Activated CD4-positive, alpha-beta T cell treated with anti-CD3 and anti-CD28 coated beads, Interleukin-2, amount 50 U/mL, for 16 hours (primary cell): Measurements from ENCODE around the gene PARP16.
"Not testable (repeated sequence)": the region's sequence is repeated elsewhere in the genome, so short reads cannot be mapped to it uniquely, and the experiment has no call there.

Source experiments
- DNase-seq: peaks from one replicate; pipeline ENCODE4 v3.0.0-alpha.2; 2020

The PARP16 gene

GRCh38 chr15:65231306-65231705 lies 55.4 kb downstream of the PARP16 start:
- no peak for DNase-seq

DNA sequence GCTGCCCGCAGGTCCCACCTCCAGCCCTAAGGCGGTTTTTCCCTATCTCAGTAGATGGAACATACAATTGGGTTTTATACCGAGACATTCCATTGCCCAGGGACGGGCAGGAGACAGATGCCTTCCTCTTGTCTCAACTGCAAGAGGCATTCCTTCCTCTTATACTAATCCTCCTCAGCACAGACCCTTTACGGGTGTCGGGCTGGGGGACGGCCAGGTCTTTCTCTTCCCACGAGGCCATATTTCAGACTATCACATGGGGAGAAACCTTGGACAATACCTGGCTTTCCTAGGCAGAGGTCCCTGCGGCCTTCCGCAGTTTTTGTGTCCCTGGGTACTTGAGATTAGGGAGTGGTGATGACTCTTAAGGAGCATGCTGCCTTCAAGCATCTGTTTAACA lies 59.8 kb downstream of the PARP16 start:
- not testable (repeated sequence) for DNase-seq

DNA sequence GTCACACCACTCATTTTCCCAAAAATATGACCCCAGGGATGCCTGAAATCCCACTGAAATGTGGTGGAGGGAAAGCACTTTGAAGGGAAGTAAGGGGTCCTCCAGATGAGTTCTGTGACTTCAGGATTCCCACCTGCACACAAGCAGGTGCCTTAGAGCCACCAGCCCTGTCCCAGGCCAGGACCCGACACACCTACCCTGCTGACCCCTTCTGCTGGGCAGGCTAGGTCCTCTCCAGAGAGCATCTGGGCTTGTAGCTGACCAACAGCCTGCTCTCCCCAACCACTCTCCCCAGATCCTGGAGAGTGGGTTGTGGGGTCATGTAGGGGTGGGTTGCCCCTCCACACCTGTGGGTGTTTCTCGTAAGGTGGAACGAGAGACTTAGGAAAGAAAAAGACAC lies 60.5 kb downstream of the PARP16 start:
- no peak for DNase-seq

DNA sequence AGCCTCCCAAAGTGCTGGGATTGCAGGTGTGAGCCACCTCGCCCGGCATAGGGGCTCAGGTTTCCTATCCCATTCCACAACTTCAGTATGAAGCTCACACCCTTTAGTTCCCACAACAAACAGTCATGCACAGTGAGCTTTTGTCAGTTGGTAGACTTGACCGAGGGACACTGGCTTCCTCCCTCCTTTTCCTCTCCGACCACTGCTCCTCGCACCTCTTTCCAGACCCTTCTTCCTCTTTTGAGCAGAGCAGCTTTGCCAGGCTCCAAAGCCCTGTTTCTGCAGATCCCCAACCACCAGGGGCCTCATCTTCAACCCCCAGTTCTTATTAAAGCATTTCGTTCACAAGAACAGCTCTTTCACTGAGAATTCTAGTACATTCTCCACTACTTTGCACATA lies 62.7 kb downstream of the PARP16 start:
- DNase-seq = no peak

GRCh38 chr15:65222891-65223290 lies 63.8 kb downstream of the PARP16 start:
- DNase-seq = no peak

GRCh38 chr15:65221697-65222096 lies 65.0 kb downstream of the PARP16 start:
- no peak for DNase-seq

GRCh38 chr15:65219137-65219536 lies 67.5 kb downstream of the PARP16 start:
- DNase-seq = peak; percentile 35

DNA sequence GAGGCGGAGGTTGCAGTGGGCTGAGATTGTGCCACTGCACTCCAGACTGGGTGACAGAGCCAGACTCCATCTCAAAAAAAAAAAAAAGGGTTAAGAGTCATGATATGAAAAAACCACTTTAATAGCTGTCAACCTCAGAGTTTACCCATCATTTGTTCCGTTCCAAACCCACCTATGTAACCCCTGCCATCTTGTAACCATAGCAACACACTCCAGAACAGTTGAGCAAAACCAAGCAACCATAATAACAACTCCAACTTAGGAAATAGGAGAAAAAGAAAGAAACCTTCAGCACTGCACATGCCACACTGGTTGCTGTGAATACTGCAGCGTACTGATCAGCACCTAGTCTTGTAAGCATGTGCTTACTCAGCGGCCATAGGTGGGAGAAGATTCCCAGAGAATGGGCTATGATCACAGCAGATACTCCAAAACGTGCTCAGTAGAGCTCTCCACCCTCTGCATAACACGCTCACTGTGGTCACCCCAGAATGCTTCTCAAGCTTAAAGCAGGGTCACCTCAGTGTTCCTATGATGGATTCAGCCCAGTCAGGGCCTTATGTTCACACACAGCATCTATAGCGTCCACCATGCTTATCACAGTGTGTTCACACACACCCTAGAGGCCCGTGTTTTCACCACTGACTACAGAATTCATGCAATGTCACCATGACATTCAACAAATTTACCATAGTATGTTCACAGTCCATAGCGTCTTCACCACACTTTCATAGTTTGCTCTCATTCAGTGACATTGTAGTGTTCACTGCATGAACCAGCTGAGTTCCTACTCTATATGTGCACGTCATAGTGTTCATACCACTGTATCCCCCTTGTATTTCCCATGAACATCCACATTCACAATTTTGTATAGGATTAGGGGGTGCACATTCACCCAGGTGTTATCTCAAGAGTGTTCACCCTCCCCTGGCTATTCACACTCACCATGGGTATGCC lies 68.9 kb downstream of the PARP16 start:
- DNase-seq = peak; percentile 18

- DNase-seq = no peak
These were observed 71.2 kb downstream of the PARP16 start for GRCh38 chr15:65215496-65215895.

- no peak for DNase-seq
These were observed 72.7 kb downstream of the PARP16 start for GRCh38 chr15:65214010-65214409.

DNA sequence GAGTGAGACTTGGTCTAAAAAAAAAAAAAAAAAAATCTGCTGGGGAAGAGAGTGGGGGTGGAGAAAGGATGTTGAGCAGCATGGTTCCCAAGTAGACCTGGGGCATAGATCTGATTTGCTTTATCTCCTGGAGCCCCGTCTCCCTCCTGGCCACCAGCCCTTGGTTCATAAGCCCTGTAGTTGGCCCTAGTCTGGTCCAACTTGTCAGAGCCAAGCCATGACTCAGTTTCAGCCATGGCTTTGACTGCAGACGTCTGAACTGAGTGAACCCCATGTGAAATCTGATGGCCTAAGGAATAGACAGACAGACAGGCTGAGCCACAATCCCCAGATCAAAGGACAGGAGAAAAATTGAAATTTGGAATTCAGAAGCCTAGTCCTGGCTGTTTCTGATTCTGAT lies 73.4 kb downstream of the PARP16 start:
- no peak for DNase-seq

- peak; percentile 46 for DNase-seq
These were observed 74.6 kb downstream of the PARP16 start for GRCh38 chr15:65212097-65212496.

- no peak for DNase-seq
These were observed 75.2 kb downstream of the PARP16 start for GRCh38 chr15:65211482-65211982.

DNA sequence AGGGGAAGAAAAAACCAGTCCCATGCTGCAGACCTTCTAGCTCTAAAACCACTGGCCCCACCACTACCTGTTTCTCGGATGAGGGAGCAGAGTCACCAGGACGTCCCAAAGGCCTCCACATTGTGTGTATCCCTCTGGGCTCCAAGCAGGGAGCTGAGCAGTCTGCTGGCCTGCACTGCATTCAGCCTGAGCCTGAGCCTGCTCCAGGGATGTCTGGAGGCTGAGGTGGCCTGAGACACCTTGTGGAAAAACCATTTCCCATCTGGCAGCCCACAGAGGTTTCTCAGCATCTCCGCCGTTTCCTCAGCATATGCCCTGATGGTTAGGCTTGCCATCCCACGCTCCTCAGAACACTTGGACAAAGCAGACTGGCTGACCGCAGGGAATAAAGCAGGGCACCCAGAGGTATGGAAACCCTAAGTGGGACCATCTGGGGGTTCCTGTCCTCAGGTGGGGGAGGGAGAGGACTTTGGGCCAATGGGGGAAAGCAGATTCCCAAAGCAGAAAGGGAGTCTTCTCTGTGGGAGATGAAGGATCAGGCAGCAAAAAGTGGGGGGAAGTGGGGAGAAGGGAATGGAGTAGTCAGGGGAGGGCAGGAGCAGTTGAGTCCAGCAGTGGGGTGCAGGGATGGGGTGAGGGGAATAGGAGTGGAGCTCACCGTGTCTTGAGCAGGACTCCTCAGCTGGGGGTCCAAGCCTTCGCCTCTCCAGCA lies 75.8 kb downstream of the PARP16 start, which contains the start of gene CILP:
CILP (minus strand) TSS at position 704 of the 712 bp plus-strand sequence. CDS start 1,718 bp downstream, outside the sequence.
- DNase-seq = no peak

DNA sequence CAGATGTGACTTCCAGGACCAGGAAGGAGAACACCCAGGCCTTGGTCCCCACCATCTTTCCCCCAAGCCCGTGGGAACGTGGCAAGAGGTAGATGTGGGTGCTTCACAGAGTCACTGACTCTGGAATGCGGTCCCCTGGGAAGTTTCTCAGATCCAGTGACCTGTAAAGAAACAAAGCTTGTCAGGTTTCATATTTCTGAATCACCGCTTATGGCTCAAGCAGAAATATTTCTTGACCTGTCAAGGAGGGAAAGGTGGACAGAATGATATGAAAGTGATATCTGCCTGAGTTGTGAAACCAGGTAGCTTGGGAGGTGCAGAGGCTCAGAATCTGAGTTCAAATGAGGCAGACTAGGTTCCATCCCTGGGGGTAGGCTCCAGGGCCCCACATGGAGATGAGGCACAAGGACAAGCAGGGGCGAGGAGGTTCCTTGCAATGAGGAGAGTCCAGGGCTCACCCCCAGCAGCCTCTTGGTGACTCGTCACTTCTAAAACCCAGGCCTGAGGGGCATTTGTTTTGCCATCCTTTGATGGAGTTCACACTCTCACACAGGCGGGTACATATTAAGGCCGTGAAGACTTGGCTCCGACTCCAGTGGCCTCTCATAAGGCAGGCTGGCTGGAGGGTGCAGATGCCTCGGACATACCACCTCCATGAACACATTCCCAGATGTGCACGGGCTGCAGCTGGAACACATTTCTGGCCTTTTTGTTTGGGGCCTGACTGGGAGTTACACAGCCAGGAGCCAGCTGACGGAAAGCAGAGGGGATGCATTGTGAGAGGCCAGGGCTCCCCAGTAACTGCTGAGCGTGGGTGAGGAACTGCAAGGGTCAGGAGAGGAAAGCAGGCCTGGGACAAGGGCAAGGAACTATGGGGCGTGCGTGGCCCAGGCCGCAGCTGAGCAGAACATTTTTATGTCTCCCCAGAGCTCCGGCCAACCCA lies 76.7 kb downstream of the PARP16 start:
- DNase-seq = no peak

DNA sequence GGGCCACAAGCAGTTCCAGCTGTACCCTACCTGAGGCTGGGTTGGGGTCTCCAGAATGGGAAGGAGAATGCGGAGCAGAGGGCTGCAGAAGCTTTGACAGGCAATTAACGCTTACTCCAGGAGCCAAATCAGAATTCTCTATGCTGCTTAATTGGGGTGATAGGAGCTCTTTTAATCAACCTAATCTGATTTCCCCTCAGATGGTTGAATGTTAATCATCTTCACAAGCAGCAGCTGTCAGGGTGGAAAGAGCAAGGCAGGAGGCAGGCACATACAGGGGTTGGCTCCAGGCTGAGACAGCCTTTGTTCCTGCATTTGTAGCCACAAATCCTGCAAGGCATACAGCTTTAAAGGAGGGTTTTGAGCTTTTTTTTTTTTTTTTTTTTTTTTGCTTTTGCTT lies 78.0 kb downstream of the PARP16 start:
- DNase-seq = no peak
